Endodermal cell (in vitro differentiated cells): ENCODE results near the gene DHH. TPM values are rescaled to one million over a fixed set of nuclear protein-coding genes. Genes with fewer than 3 reads are reported as not detected.

Experiments used
- DNase-seq: peaks from one replicate; pipeline ENCODE4 v3.0.0-alpha.2; 2017
- H3K27ac ChIP-seq: 2 replicates; pipeline ENCODE4 v1.5.1; 2013; ENCODE audit warnings: mild to moderate bottlenecking, low read depth, low read length, moderate library complexity
- H3K27me3 ChIP-seq: 2 replicates; pipeline ENCODE4 v1.6.1; 2013; ENCODE audit warnings: mild to moderate bottlenecking, low read length, moderate library complexity; ENCODE audit not compliant: insufficient read depth, control insufficient read depth, poor library complexity, severe bottlenecking
- H3K36me3 ChIP-seq: 2 replicates; pipeline ENCODE4 v1.7.0; 2013; ENCODE audit warnings: mild to moderate bottlenecking, low read length, moderate library complexity; ENCODE audit not compliant: control insufficient read depth, insufficient read depth
- H3K4me1 ChIP-seq: one replicate; pipeline ENCODE4 v1.7.0; 2013; ENCODE audit warnings: low read length; ENCODE audit not compliant: control insufficient read depth, insufficient read depth
- H3K4me3 ChIP-seq: 2 replicates; pipeline ENCODE4 v1.5.1; 2013; ENCODE audit warnings: mild to moderate bottlenecking, low read length, moderate library complexity
- H3K9ac ChIP-seq: 2 replicates; pipeline ENCODE4 v1.6.1; 2013; ENCODE audit warnings: mild to moderate bottlenecking, low read length, moderate library complexity; ENCODE audit not compliant: poor library complexity, severe bottlenecking; ENCODE audit errors: extremely low read depth
- H3K9me3 ChIP-seq: 2 replicates; pipeline ENCODE4 v1.6.1; 2013; ENCODE audit warnings: mild to moderate bottlenecking, low read length, moderate library complexity; ENCODE audit not compliant: control insufficient read depth
- H3K27ac Mint-ChIP-seq: 2 replicates; pipeline ENCODE4 v1.8.0; 2020; ENCODE audit warnings: mixed read lengths
- H3K27me3 Mint-ChIP-seq: 2 replicates; pipeline ENCODE4 v1.8.0; 2021; ENCODE audit warnings: mild to moderate bottlenecking, mixed read lengths; ENCODE audit not compliant: insufficient read depth
- H3K36me3 Mint-ChIP-seq: 2 replicates; pipeline ENCODE4 v1.8.0; 2020; ENCODE audit warnings: low read depth, mixed read lengths
- H3K4me1 Mint-ChIP-seq: 2 replicates; pipeline ENCODE4 v1.8.0; 2020; ENCODE audit warnings: mixed read lengths
- H3K4me3 Mint-ChIP-seq: 2 replicates; pipeline ENCODE4 v1.8.0; 2020; ENCODE audit warnings: mild to moderate bottlenecking, moderate library complexity, mixed read lengths
- H3K9me3 Mint-ChIP-seq: 2 replicates; pipeline ENCODE4 v1.8.0; 2020; ENCODE audit warnings: mild to moderate bottlenecking, mixed read lengths
- WGBS, 2 experiments: methylation state at CpG; one replicate each; pipeline versions ENCODE4 v1.1.5 to v1.1.7; 2013; ENCODE audit warnings: missing lambda C conversion rate in 2 of 2, mixed read lengths in 1 of 2; ENCODE audit not compliant: insufficient coverage in 1 of 2, insufficient read length in 1 of 2; 5-methylcytosine and 5-hydroxymethylcytosine counted together
- total RNA-seq, 2 donors: library from RNA; stranded (reverse); fragmentation: NEBNext Ultra II Directional in 1 of 2; extraction: Animal tissue kit (Norgen Biotek cat#: 25700) in 1 of 2; gene quantifications; 2 replicates in 1 of 2; 3 replicates in 1 of 2; pipeline ENCODE4 v1.2.1, GENCODE V29; 2021
- TF ChIP-seq, protein P1 (sequence below): fragments of 200-600 bp; sonication (generic); conservative IDR thresholded peaks from 2 replicates; pipeline ENCODE4 v1.5.0; 2021; ENCODE audit warnings: antibody characterized with exemption, mild to moderate bottlenecking

DHH gene
- total RNA-seq, 2 donors from 2014 or later, result 0.15 to 0.51 TPM

DNA sequence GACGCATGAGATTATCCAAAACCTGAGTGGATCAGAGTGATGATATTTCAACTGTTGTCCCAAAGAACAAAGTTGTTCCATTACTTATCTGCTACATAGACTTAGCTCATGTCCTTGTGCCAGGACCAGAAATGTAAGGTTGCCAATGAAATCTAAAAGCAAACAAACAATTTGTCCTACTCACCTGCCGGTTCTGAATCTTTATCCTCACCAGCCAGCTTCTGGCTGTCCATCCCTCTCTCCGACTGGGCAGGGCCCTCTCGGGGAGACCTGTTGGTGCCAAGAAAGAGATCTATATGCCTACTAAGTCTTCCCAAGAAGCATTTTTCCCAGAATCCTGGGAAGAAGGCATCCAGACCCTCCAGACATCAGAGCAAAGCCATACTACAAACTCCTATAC is 39.5 kb downstream of the DHH start:
- no peaks in the 10 kb centered on the region for H3K27me3 ChIP-seq
- no peaks in the 10 kb centered on the region for H3K9me3 ChIP-seq
- TF ChIP-seq, protein P1, sequence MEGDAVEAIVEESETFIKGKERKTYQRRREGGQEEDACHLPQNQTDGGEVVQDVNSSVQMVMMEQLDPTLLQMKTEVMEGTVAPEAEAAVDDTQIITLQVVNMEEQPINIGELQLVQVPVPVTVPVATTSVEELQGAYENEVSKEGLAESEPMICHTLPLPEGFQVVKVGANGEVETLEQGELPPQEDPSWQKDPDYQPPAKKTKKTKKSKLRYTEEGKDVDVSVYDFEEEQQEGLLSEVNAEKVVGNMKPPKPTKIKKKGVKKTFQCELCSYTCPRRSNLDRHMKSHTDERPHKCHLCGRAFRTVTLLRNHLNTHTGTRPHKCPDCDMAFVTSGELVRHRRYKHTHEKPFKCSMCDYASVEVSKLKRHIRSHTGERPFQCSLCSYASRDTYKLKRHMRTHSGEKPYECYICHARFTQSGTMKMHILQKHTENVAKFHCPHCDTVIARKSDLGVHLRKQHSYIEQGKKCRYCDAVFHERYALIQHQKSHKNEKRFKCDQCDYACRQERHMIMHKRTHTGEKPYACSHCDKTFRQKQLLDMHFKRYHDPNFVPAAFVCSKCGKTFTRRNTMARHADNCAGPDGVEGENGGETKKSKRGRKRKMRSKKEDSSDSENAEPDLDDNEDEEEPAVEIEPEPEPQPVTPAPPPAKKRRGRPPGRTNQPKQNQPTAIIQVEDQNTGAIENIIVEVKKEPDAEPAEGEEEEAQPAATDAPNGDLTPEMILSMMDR, result no peak
- H3K27ac Mint-ChIP-seq, result peak overlapping the region; percentile 67
- no peak for DNase-seq
- peaks cover 53% of the 10 kb centered on the region for H3K36me3 ChIP-seq
- no peak overlapping the region for H3K9ac ChIP-seq
- no peak overlapping the region for H3K27ac ChIP-seq
- H3K27me3 Mint-ChIP-seq, result no peaks in the 10 kb centered on the region
- no peak overlapping the region for H3K4me3 ChIP-seq
- 97 to 100% methylated on average over 4 of the region's 4 CpGs for WGBS, 2 experiments
- peaks cover 56% of the 10 kb centered on the region for H3K36me3 Mint-ChIP-seq
- H3K4me1 ChIP-seq, result peaks cover 4% of the 10 kb centered on the region
- peaks cover 39% of the 10 kb centered on the region for H3K4me1 Mint-ChIP-seq
- H3K4me3 Mint-ChIP-seq, result no peak overlapping the region
- no peaks in the 10 kb centered on the region for H3K9me3 Mint-ChIP-seq

DNA sequence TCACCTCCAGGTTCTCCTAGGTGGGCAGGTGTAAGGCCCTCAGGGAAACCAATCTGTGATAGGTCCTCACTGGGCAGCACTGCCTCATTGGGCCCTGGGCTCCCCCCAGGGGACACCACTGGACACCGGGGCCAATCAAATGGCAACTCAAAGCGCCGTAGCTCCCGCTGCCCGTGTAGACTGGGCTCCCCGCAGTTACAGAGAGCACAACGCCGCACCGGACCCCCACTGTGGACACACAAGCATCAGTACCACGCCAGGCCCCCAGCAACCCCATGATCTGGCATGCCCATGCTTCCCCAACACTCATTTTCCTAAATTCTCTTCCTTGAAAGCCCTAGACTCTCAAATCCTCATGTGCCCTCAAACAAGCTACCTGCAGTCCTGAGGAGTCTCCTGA is 40.1 kb downstream of the DHH start:
- H3K9me3 ChIP-seq, result no peaks in the 10 kb centered on the region
- Mint-ChIP-seq H3K27me3 (no peaks in the 10 kb centered on the region), H3K9me3 (no peaks in the 10 kb centered on the region), H3K27ac (no peak overlapping the region), H3K4me1 (peaks cover 39% of the 10 kb centered on the region), H3K36me3 (peaks cover 60% of the 10 kb centered on the region), H3K4me3 (no peak overlapping the region)
- H3K9ac ChIP-seq, result no peak overlapping the region
- TF ChIP-seq, protein P1, result no peak
- DNase-seq, result no peak
- peaks cover 59% of the 10 kb centered on the region for H3K36me3 ChIP-seq
- no peak overlapping the region for H3K27ac ChIP-seq
- no peak overlapping the region for H3K4me3 ChIP-seq
- peaks cover 4% of the 10 kb centered on the region for H3K4me1 ChIP-seq
- 93 to 100% methylated on average over 1 to 10 of the region's 10 CpGs for WGBS, 2 experiments
- no peaks in the 10 kb centered on the region for H3K27me3 ChIP-seq

DNA sequence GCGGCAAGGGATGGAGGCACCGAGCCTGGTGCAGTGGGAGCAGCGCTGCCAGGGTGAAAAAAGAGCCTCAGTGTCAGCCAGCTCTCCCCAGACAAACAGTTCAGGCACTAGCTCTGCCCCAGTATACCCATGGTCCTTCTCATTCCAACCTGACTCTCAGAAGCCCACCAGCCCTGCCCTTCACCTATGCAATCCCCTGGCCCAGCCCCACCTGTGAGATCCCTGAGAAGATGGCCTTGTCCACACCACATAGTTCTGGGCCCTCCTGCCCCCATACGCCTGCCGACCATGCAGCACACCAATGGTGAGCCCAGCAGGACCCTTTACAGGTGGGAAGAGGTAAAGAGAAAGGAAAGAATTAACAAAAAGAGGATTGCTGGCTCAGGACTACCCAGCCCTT is 40.5 kb downstream of the DHH start:
- Mint-ChIP-seq H3K4me3 (no peak overlapping the region), H3K9me3 (no peaks in the 10 kb centered on the region), H3K4me1 (peaks cover 38% of the 10 kb centered on the region), H3K36me3 (peaks cover 64% of the 10 kb centered on the region), H3K27ac (no peak overlapping the region), H3K27me3 (no peaks in the 10 kb centered on the region)
- Histone ChIP-seq H3K4me1 (peaks cover 4% of the 10 kb centered on the region), H3K27me3 (no peaks in the 10 kb centered on the region), H3K27ac (no peak overlapping the region), H3K4me3 (no peak overlapping the region), H3K36me3 (peaks cover 63% of the 10 kb centered on the region), H3K9me3 (no peaks in the 10 kb centered on the region), H3K9ac (no peak overlapping the region)
- DNase-seq, result no peak
- 96 to 100% methylated on average over 5 of the region's 5 CpGs for WGBS, 2 experiments
- TF ChIP-seq, protein P1, result no peak
